Measurements from ENCODE around the gene ADAMTS13. TPM values are rescaled to one million over a fixed set of nuclear protein-coding genes. Genes with fewer than 3 reads are reported as not detected.

Gene ADAMTS13
- total and polyA plus RNA-seq, 9 of the 15 experiments (the other 6 are each of a cell fraction or from before 2014, with no cell fraction given) = 0.03 to 0.20 (median 0.04) TPM; not detected in 4

GRCh38 chr9:133375724-133376654 lies 46.2 kb upstream of the ADAMTS13 start, which contains the start of the genes STKLD1 and SURF4 (continued):
- TF ChIP-seq CHD7 (IDR thresholded peaks at IDR 0.05; ENCODE audit: low read depth, low read length) = no peak
- no peak for TF ChIP-seq RFX7 (CRISPR knock-in tag; IDR thresholded peaks at IDR 0.05)
- no peak for TF ChIP-seq ZNF561 (CRISPR knock-in tag; conservative IDR thresholded peaks at IDR 0.05)
- TF ChIP-seq HOXB6 (CRISPR knock-in tag; IDR thresholded peaks at IDR 0.05; ENCODE audit: borderline replicate concordance) = no peak
- TF ChIP-seq FOXK1 (CRISPR knock-in tag; IDR thresholded peaks at IDR 0.05; ENCODE audit: borderline replicate concordance) = no peak
- TF ChIP-seq RBBP5 (IDR thresholded peaks at IDR 0.05; ENCODE audit: borderline replicate concordance, insufficient read depth, low read length, poor library complexity, severe bottlenecking) = peak; percentile 93
- TF ChIP-seq ZNF212 (CRISPR knock-in tag; IDR thresholded peaks at IDR 0.05) = no peak
- no peak for TF ChIP-seq BRF1 (IDR thresholded peaks at IDR 0.05; ENCODE audit: borderline replicate concordance, extremely low read depth, insufficient read length)
- no peak for TF ChIP-seq TAL1 (IDR thresholded peaks at IDR 0.05)
- TF ChIP-seq, protein P1, sequence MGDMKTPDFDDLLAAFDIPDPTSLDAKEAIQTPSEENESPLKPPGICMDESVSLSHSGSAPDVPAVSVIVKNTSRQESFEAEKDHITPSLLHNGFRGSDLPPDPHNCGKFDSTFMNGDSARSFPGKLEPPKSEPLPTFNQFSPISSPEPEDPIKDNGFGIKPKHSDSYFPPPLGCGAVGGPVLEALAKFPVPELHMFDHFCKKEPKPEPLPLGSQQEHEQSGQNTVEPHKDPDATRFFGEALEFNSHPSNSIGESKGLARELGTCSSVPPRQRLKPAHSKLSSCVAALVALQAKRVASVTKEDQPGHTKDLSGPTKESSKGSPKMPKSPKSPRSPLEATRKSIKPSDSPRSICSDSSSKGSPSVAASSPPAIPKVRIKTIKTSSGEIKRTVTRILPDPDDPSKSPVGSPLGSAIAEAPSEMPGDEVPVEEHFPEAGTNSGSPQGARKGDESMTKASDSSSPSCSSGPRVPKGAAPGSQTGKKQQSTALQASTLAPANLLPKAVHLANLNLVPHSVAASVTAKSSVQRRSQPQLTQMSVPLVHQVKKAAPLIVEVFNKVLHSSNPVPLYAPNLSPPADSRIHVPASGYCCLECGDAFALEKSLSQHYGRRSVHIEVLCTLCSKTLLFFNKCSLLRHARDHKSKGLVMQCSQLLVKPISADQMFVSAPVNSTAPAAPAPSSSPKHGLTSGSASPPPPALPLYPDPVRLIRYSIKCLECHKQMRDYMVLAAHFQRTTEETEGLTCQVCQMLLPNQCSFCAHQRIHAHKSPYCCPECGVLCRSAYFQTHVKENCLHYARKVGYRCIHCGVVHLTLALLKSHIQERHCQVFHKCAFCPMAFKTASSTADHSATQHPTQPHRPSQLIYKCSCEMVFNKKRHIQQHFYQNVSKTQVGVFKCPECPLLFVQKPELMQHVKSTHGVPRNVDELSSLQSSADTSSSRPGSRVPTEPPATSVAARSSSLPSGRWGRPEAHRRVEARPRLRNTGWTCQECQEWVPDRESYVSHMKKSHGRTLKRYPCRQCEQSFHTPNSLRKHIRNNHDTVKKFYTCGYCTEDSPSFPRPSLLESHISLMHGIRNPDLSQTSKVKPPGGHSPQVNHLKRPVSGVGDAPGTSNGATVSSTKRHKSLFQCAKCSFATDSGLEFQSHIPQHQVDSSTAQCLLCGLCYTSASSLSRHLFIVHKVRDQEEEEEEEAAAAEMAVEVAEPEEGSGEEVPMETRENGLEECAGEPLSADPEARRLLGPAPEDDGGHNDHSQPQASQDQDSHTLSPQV (IDR thresholded peaks at IDR 0.05) = peak; percentile 59
- no peak for TF ChIP-seq SMC3 (conservative IDR thresholded peaks at IDR 0.05; ENCODE audit: insufficient read depth, low read depth, low read length)
